H9 (cell line): Measurements from ENCODE around the gene CRCP. TPM values are rescaled to one million over a fixed set of nuclear protein-coding genes. Genes with fewer than 3 reads are reported as not detected.
"Not testable (repeated sequence)": the region's sequence is repeated elsewhere in the genome, so short reads cannot be mapped to it uniquely, and the experiment has no call there.

Experiments used
- DNase-seq: peaks from one replicate; pipeline ENCODE4 v3.0.0-alpha.2; 2017
- H2AFZ ChIP-seq: one replicate; pipeline ENCODE4 v1.6.1; 2013; ENCODE audit warnings: mild to moderate bottlenecking, low read length, control low read depth, moderate library complexity
- H2AK5ac ChIP-seq: 2 replicates; pipeline ENCODE4 v1.6.1; 2013; ENCODE audit warnings: low read length, control low read depth, mixed read lengths; ENCODE audit not compliant: insufficient read length
- H2BK120ac ChIP-seq: one replicate; pipeline ENCODE4 v1.6.1; 2013; ENCODE audit warnings: low read depth, mild to moderate bottlenecking, low read length, control low read depth, inconsistent platforms; ENCODE audit not compliant: poor library complexity, severe bottlenecking
- H2BK12ac ChIP-seq: 2 replicates; pipeline ENCODE4 v1.6.1; 2013; ENCODE audit warnings: low read length, control low read depth, mixed read lengths, low read depth; ENCODE audit not compliant: insufficient read length
- H2BK15ac ChIP-seq: 2 replicates; pipeline ENCODE4 v1.6.1; 2013; ENCODE audit warnings: low read depth, low read length, control low read depth
- H2BK20ac ChIP-seq: one replicate; pipeline ENCODE4 v1.6.1; 2013; ENCODE audit warnings: low read depth, mild to moderate bottlenecking, low read length, control low read depth, inconsistent platforms; ENCODE audit not compliant: poor library complexity, severe bottlenecking
- H2BK5ac ChIP-seq: 2 replicates; pipeline ENCODE4 v1.6.1; 2013; ENCODE audit warnings: low read length, control low read depth, mixed read lengths; ENCODE audit not compliant: insufficient read length
- H3K14ac ChIP-seq: 2 replicates; pipeline ENCODE4 v1.6.1; 2013; ENCODE audit warnings: low read length, control low read depth; ENCODE audit not compliant: insufficient read depth
- H3K18ac ChIP-seq: 2 replicates; pipeline ENCODE4 v1.6.1; 2013; ENCODE audit warnings: low read depth, mild to moderate bottlenecking, mixed read lengths, low read length, control low read depth; ENCODE audit not compliant: insufficient read length
- H3K23ac ChIP-seq: 2 replicates; pipeline ENCODE4 v1.6.1; 2013; ENCODE audit warnings: low read length, control low read depth, mixed read lengths, low read depth; ENCODE audit not compliant: insufficient read length
- H3K23me2 ChIP-seq: 2 replicates; pipeline ENCODE4 v1.6.1; 2013; ENCODE audit warnings: low read depth, mild to moderate bottlenecking, mixed read lengths, low read length, control low read depth; ENCODE audit not compliant: insufficient read length, poor library complexity, severe bottlenecking
- H3K27ac ChIP-seq: 2 replicates; pipeline ENCODE4 v1.5.1; 2013; ENCODE audit warnings: low read length, control low read depth, mixed read lengths, low read depth; ENCODE audit not compliant: insufficient read length
- H3K27me3 ChIP-seq: 2 replicates; pipeline ENCODE4 v1.6.1; 2013; ENCODE audit warnings: low read length, control low read depth, inconsistent platforms; ENCODE audit not compliant: insufficient read depth
- H3K4ac ChIP-seq: 2 replicates; pipeline ENCODE4 v1.6.1; 2013; ENCODE audit warnings: low read depth, mild to moderate bottlenecking, control low read depth, inconsistent platforms, low read length, moderate library complexity
- H3K4me1 ChIP-seq: 2 replicates; pipeline ENCODE4 v1.6.1; 2013; ENCODE audit warnings: low read length, control low read depth, inconsistent platforms; ENCODE audit not compliant: insufficient read depth
- H3K4me2 ChIP-seq: 2 replicates; pipeline ENCODE4 v1.6.1; 2013; ENCODE audit warnings: low read length, control low read depth, mixed read lengths; ENCODE audit not compliant: insufficient read length, insufficient read depth
- H3K56ac ChIP-seq: 2 replicates; pipeline ENCODE4 v1.6.1; 2013; ENCODE audit warnings: low read depth, mild to moderate bottlenecking, mixed read lengths, low read length, control low read depth; ENCODE audit not compliant: insufficient read length
- H3K79me1 ChIP-seq: 2 replicates; pipeline ENCODE4 v1.6.1; 2013; ENCODE audit warnings: low read depth, mild to moderate bottlenecking, moderate library complexity, low read length, control low read depth, inconsistent platforms; ENCODE audit not compliant: insufficient read depth, poor library complexity, severe bottlenecking
- H3K79me2 ChIP-seq: 2 replicates; pipeline ENCODE4 v1.6.1; 2013; ENCODE audit warnings: low read length, control low read depth, inconsistent platforms; ENCODE audit not compliant: insufficient read depth
- H3K9ac ChIP-seq: 2 replicates; pipeline ENCODE4 v1.6.1; 2013; ENCODE audit warnings: low read length, control low read depth, mixed read lengths; ENCODE audit not compliant: insufficient read length; ENCODE audit errors: extremely low read depth
- H3K9me3 ChIP-seq: one replicate; pipeline ENCODE4 v1.6.1; 2013; ENCODE audit warnings: low read depth, low read length, inconsistent platforms; ENCODE audit not compliant: control insufficient read depth
- H3T11ph ChIP-seq: one replicate; pipeline ENCODE4 v1.6.1; 2013; ENCODE audit warnings: mild to moderate bottlenecking, low read length, control low read depth, inconsistent platforms
- H4K20me1 ChIP-seq: one replicate; pipeline ENCODE4 v1.6.1; 2013; ENCODE audit not compliant: control insufficient read depth, insufficient read length, insufficient read depth
- H4K5ac ChIP-seq: 2 replicates; pipeline ENCODE4 v1.6.1; 2013; ENCODE audit warnings: low read depth, mild to moderate bottlenecking, mixed read lengths, low read length, control low read depth; ENCODE audit not compliant: insufficient read length
- H4K8ac ChIP-seq: replicated peaks from 2 replicates; pipeline ENCODE4 v1.6.1; 2013; ENCODE audit warnings: low read length, control low read depth, mixed read lengths, low read depth; ENCODE audit not compliant: insufficient read length
- H4K91ac ChIP-seq: 2 replicates; pipeline ENCODE4 v1.6.1; 2013; ENCODE audit warnings: low read depth, mild to moderate bottlenecking, moderate library complexity, mixed read lengths, low read length, control low read depth; ENCODE audit not compliant: insufficient read length
- H3K27ac Mint-ChIP-seq, 3 experiments: 2 replicates in 2 of 3; 3 replicates in 1 of 3; pipeline ENCODE4 v1.8.0; 2020 to 2021; ENCODE audit warnings: mixed read lengths in 3 of 3, mild to moderate bottlenecking in 1 of 3, moderate library complexity in 1 of 3
- H3K27me3 Mint-ChIP-seq: 2 replicates; pipeline ENCODE4 v1.8.0; 2021; ENCODE audit warnings: low read depth, mild to moderate bottlenecking, moderate library complexity, mixed read lengths
- H3K36me3 Mint-ChIP-seq, 3 experiments: 2 replicates in 2 of 3; 3 replicates in 1 of 3; pipeline ENCODE4 v1.8.0; 2020 to 2021; ENCODE audit warnings: low read depth in 3 of 3, mixed read lengths in 3 of 3; ENCODE audit not compliant: insufficient read depth in 1 of 3
- H3K4me1 Mint-ChIP-seq, 2 experiments: 2 replicates each; pipeline ENCODE4 v1.8.0; 2020; ENCODE audit warnings: mixed read lengths in 2 of 2
- H3K4me3 Mint-ChIP-seq, 2 experiments: 2 replicates in 1 of 2; 3 replicates in 1 of 2; pipeline ENCODE4 v1.8.0; 2020 to 2021; ENCODE audit warnings: mild to moderate bottlenecking in 2 of 2, mixed read lengths in 2 of 2, moderate library complexity in 1 of 2
- H3K9me3 Mint-ChIP-seq, 2 experiments: 2 replicates in 1 of 2; 3 replicates in 1 of 2; pipeline ENCODE4 v1.8.0; 2020; ENCODE audit warnings: mild to moderate bottlenecking in 2 of 2, mixed read lengths in 2 of 2, moderate library complexity in 1 of 2
- WGBS: extraction: QIAGEN DNeasy Blood & Tissue Kit; methylation state at CpG from one replicate; pipeline ENCODE4 v1.1.7; 2013; ENCODE audit warnings: missing lambda C conversion rate, low lambda C conversion rate, mixed read lengths; ENCODE audit not compliant: insufficient read length; ENCODE audit errors: extremely low coverage; 5-methylcytosine and 5-hydroxymethylcytosine counted together
- total RNA-seq: library from RNA; stranded (reverse); gene quantifications from 2 replicates; pipeline ENCODE4 v1.2.1, GENCODE V29; 2021
- TF ChIP-seq, protein P1 (sequence below): fragments of 200-600 bp; sonication (generic); conservative IDR thresholded peaks from 3 replicates; pipeline ENCODE4 v1.8.0; 2021; ENCODE audit warnings: antibody characterized with exemption, mild to moderate bottlenecking

The CRCP gene
- total RNA-seq, 1 experiment from 2014 or later, result 39.0 TPM

DNA sequence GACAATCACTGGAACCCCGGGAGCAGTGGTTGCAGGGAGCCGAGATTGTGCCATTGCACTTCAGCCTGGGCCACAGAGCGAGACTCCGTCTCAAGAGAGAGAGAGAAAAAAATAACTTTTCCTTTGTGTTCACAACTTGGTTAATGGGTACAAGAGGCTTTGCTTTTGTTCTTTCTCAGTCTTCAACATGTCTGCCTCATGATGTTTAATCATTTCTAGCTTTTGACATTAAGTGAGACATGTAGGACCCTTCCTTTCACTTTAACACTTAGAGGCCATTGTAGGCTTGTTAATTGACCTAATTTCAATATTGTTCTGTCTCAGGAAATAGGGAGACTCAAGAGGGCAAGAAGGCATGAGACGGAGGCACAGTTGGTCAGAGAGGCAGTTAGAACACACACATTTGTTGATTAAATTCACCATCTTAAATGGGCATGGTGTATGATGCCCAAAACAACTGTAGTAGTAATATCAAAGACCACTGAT lies 9.3 kb upstream of the CRCP start:
- Histone ChIP-seq H2BK12ac (no peak overlapping the region), H3K23me2 (no peaks in the 10 kb centered on the region), H3K56ac (no peak overlapping the region), H2BK15ac (no peak overlapping the region), H3K18ac (no peak overlapping the region), H3K79me1 (no peaks in the 10 kb centered on the region), H3K4me2 (no peak overlapping the region), H4K5ac (no peak overlapping the region), H4K91ac (no peak overlapping the region), H2BK120ac (no peak overlapping the region), H3K79me2 (no peaks in the 10 kb centered on the region), H3K14ac (no peak overlapping the region), H2AK5ac (no peak overlapping the region), H3K9ac (no peak overlapping the region), H3K4me1 (no peaks in the 10 kb centered on the region), H3K4ac (no peak overlapping the region), H3T11ph (no peak overlapping the region), H2BK5ac (no peak overlapping the region), H3K27me3 (no peaks in the 10 kb centered on the region), H2BK20ac (no peak overlapping the region), H3K9me3 (no peaks in the 10 kb centered on the region), H2AFZ (no peak overlapping the region), H3K23ac (no peak overlapping the region), H4K20me1 (no peaks in the 10 kb centered on the region), H4K8ac (no peak overlapping the region), H3K27ac (no peak overlapping the region)
- TF ChIP-seq, protein P1, sequence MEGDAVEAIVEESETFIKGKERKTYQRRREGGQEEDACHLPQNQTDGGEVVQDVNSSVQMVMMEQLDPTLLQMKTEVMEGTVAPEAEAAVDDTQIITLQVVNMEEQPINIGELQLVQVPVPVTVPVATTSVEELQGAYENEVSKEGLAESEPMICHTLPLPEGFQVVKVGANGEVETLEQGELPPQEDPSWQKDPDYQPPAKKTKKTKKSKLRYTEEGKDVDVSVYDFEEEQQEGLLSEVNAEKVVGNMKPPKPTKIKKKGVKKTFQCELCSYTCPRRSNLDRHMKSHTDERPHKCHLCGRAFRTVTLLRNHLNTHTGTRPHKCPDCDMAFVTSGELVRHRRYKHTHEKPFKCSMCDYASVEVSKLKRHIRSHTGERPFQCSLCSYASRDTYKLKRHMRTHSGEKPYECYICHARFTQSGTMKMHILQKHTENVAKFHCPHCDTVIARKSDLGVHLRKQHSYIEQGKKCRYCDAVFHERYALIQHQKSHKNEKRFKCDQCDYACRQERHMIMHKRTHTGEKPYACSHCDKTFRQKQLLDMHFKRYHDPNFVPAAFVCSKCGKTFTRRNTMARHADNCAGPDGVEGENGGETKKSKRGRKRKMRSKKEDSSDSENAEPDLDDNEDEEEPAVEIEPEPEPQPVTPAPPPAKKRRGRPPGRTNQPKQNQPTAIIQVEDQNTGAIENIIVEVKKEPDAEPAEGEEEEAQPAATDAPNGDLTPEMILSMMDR, result no peak
- Mint-ChIP-seq H3K4me3 (no peak overlapping the region), H3K9me3 (peaks cover 3% of the 10 kb centered on the region in 2 experiments; a peak in 3 of 5 replicates), H3K36me3 (peaks cover 0 to 3% (median 0%) of the 10 kb centered on the region in 3 experiments; a peak in 1 of 7 replicates), H3K4me1 (peaks cover 3% of the 10 kb centered on the region in 2 experiments), H3K27ac (no peak overlapping the region), H3K27me3 (no peaks in the 10 kb centered on the region)
- DNase-seq, result no peak
- WGBS, result no CpG with 5 or more reads among the region's 5 CpGs

DNA sequence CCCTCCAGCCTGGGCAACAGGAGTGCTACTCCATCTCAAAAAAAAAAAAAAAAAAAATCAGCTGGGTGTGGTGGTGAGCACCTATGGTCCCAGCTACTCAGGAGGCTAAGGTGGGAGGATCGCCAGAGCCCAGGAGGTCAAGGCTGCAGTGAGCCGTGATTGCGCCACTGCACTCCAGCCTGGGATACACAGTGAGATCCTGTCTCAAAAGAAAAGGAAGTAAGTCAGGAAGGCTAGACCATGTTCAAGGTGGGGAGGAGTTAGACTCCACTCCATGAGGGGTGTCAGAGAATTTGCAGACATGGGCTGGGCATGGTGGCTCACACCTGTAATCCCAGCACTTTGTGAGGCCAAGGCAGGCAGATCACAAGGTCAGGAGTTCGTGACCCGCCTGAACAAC lies 6.2 kb upstream of the CRCP start:
- not testable (repeated sequence) for H3K4me1 ChIP-seq, H4K5ac ChIP-seq, H2BK15ac ChIP-seq, H2BK120ac ChIP-seq, H2AK5ac ChIP-seq, H3K36me3 Mint-ChIP-seq, H3K9me3 ChIP-seq, H3K27me3 Mint-ChIP-seq, H3K79me1 ChIP-seq, H3K27ac ChIP-seq, H3K56ac ChIP-seq, H3K23me2 ChIP-seq, H2BK5ac ChIP-seq, DNase-seq, H3K27ac Mint-ChIP-seq, H3K4me3 Mint-ChIP-seq, H3K4me2 ChIP-seq, H3K23ac ChIP-seq, H3K79me2 ChIP-seq, H2BK12ac ChIP-seq, H3K18ac ChIP-seq, H2AFZ ChIP-seq, H3K27me3 ChIP-seq, H3T11ph ChIP-seq, H4K8ac ChIP-seq, H4K20me1 ChIP-seq, H2BK20ac ChIP-seq, H3K4me1 Mint-ChIP-seq, H3K9me3 Mint-ChIP-seq, H3K4ac ChIP-seq, H3K14ac ChIP-seq, H4K91ac ChIP-seq, H3K9ac ChIP-seq
- WGBS, result no CpG with 5 or more reads among the region's 5 CpGs
